Fibroblast of mammary gland (primary cell): ENCODE results near the gene KSR1.

Experiments
- DNase-seq: peaks from one replicate; pipeline ENCODE4 v3.0.0-alpha.2; 2010; ENCODE audit warnings: low read depth
- H3K4me3 ChIP-seq: 2 replicates; pipeline ENCODE4 v1.5.1; 2011; ENCODE audit warnings: low read depth, mild to moderate bottlenecking, low read length, moderate library complexity; ENCODE audit not compliant: control insufficient read depth
- CTCF ChIP-seq: conservative IDR thresholded peaks from 2 replicates; pipeline ENCODE4 v1.5.1; 2011; ENCODE audit warnings: low read depth, low read length, inconsistent platforms; ENCODE audit not compliant: control insufficient read depth, insufficient read depth

The KSR1 gene

GRCh38 chr17:27543464-27543856, 87.2 kb downstream of the KSR1 start:
- no peak overlapping the region for H3K4me3 ChIP-seq
- DNase-seq: no peak
- no peak for TF ChIP-seq CTCF

GRCh38 chr17:27543958-27544349, 87.7 kb downstream of the KSR1 start:
- H3K4me3 ChIP-seq: no peak overlapping the region
- no peak for DNase-seq
- no peak for TF ChIP-seq CTCF

- H3K4me3 ChIP-seq: no peak overlapping the region
- DNase-seq: no peak
- TF ChIP-seq CTCF: no peak
Measured at GRCh38 chr17:27544350-27545131, 88.3 kb downstream of the KSR1 start.

GRCh38 chr17:27545562-27546229, 89.4 kb downstream of the KSR1 start:
- H3K4me3 ChIP-seq: no peak overlapping the region
- DNase-seq: no peak
- no peak for TF ChIP-seq CTCF

- H3K4me3 ChIP-seq: no peak overlapping the region
- DNase-seq: no peak
- TF ChIP-seq CTCF: no peak
Measured at GRCh38 chr17:27546624-27547300, 90.5 kb downstream of the KSR1 start.

GRCh38 chr17:27547301-27547683, 91.0 kb downstream of the KSR1 start:
- no peak for DNase-seq

More at GRCh38 chr17:27547301-27547683, 91.0 kb downstream of the KSR1 start:
- no peak for TF ChIP-seq CTCF
- H3K4me3 ChIP-seq: no peak overlapping the region
